ENCODE results near the gene RGL2.

The RGL2 gene

GRCh38 chr6:33316603-33317418, 18.1 kb upstream of the RGL2 start:
- peak; percentile 44 for DNase-seq (ENCODE audit: low spot score)

- no peak for DNase-seq (ENCODE audit: low spot score)
Observed at GRCh38 chr6:33315793-33316602, 17.3 kb upstream of the RGL2 start.

DNA sequence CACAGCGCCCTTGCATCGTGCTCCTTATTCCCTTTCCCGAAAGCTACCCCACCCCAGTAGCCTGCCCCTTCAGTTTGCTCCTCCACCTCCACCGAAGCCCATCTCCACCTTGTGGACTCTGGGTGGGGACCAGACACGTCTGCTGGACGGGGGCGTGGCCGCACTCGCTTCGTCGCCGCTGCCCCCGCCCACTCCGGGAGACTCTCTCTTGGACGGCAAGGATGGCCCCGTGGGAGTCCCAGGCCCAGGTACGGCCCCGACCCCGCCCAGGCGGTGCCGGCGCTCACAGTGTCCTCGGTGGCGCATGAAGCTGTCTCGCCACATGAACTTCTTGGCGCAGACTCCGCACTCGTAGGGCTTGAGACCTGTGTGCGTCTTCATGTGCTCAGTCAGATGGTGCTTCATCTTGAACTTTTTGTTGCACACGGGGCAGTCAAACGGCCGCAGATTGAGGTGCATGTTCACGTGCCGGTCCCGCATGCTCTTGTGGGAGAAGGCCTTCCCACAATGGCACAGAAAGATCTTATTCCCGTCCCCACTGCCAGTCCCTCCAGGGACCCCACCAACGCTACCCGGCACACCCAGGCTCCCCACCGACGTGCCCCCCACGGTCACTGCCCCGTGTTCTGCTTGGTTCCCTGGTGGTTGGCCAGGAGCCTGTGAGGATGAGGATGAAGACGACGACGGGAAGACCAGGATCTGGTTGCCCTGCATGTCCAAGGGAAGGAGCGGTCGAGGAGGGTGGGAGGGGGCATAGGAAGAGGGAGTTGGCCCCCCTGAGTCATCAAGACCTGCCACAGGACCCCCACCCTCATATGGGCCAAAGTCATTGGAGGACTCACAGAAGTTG, 16.4 kb upstream of the RGL2 start:
- DNase-seq (ENCODE audit: low spot score), result peak; percentile 36

GRCh38 chr6:33314515-33314942, 15.8 kb upstream of the RGL2 start:
- DNase-seq (ENCODE audit: low spot score), result peak; percentile 85

DNA sequence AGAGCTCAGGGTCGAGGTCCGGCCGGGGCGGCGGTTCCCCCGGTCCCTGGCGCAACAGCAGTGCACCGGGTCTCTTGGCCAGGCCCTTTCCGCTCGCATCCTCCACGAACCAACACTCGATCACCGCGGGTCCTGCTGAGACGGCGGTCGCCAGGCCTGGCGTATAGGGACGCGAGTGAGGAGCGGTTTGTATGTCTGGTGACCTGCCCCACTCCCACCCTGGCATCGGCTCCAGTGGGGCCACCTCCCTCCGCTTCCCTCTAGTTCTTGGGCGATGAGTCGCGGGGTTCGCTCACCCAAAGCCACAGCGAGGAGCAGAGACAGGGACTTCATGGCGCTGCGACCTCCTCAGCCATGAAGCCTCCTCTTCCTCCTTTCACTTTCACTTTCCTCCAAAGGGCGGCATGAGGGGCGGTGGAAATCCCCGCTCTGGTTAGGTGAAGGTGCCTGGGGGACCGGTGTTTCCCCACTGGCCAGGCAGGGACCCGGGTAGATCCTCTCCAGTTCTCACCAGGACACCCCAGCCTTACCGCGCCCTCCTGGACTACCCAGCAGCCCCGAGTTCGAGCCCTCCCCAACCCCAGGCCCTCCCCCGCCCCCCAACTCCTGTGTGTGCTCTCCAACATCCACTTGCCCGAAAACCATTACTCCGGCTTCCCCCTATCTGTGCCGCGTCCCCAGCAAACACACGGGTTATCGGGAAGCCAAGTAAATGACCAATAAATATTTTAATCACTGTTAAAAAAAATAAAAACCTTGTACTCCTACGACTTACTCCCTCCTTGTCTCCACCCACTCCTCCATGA, 15.2 kb upstream of the RGL2 start, which contains the start of gene TAPBP:
Gene TAPBP (minus strand): TSS at position 370 of the 806 bp plus-strand sequence. CDS start 37 bp downstream, at position 333.
- peak; percentile 95 for DNase-seq (ENCODE audit: low spot score)

DNA sequence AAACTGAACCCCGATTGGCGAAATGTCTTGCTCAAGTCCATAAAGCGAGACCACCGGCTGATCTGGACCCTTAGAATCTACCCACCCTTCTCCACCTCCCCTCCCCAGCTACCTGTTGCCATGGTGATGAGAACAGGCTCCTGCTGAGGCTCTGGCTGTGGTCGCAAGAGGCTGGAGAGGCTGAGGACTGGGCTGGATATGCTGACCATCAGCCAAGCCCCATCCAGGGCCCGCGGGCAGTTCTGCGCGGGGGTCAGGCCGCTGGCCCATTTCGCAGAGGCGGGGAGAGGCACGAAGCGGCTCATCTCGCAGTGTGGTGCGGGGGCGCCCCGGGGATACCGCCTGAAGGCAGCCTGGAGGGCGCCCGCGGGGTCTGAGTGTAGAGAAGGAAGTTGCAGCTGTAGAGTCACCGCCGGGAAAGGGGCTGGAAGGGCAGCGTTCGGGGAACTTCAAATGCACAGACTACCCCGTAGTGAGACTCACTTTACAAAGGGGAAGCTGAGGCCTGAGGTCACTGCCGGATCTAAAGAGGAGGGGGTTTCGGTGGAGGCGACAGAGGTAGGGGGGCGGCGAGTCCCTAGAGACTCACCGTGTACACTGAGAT, 14.5 kb upstream of the RGL2 start:
- peak; percentile 68 for DNase-seq (ENCODE audit: low spot score)

- peak; percentile 86 for DNase-seq (ENCODE audit: low spot score)
Observed at GRCh38 chr6:33312361-33313104, 13.8 kb upstream of the RGL2 start.

GRCh38 chr6:33306356-33306755, 7.6 kb upstream of the RGL2 start:
- DNase-seq (ENCODE audit: low spot score), result no peak

DNA sequence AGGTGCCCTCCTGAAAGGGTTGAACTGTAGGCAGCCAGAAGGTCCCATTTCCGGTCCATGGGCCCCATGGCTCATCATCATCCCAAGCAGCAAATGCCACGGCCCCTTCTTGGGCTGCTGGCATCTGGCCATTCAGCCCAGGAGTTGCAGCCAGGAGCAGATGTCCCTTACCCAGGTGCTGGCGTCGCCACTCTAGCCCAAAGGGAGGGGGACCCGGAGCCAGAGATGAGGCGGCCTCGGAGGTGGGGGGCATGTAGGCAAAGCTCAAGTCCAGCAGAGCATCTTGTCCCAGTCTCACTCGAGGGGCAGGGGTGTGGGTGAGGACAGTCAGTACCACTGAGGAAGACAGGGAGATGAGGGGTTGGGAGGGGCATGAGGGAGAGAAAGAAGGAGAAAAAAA, 6.3 kb upstream of the RGL2 start:
- DNase-seq (ENCODE audit: low spot score), result no peak

DNA sequence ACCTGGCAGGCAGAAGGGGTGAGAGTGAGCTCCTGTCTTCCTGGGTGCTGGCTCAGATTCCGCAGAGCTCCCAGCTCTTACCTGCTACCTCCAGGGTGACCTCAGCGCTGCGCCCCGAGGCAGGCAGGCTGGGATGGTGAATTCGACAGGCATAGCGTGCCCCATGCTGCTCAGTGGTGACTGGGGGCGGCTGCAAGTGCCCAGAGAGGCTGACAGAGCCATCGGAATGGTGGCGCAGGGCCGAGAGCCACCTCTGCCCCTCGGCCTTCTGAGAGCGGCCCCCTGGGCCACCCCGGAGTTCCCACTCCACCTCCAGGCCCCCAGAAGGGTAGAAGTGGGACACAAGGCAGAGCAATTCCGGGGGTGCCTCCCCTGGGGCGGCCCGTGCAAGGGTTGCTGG, 5.5 kb upstream of the RGL2 start:
- no peak for DNase-seq (ENCODE audit: low spot score)

DNA sequence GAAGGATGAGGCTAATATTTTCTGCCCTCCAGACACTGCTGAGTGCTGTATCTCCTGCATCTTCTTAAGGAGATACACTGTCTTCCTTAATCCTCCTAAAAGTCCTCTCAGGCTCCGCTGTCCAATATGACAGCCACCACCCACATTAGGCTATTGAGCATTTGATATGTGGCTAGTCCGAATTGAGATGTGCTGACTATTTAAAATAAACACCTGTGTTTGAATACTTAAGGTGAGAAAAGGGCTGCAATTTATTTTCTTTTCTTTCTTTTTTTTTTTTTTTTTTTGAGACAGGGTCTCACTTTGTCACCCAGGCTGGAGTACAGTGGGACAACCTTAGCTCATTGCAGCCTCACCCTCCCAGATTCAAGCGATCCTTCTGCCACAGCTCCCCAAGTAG, 3.1 kb upstream of the RGL2 start:
- no peak for DNase-seq (ENCODE audit: low spot score)

DNA sequence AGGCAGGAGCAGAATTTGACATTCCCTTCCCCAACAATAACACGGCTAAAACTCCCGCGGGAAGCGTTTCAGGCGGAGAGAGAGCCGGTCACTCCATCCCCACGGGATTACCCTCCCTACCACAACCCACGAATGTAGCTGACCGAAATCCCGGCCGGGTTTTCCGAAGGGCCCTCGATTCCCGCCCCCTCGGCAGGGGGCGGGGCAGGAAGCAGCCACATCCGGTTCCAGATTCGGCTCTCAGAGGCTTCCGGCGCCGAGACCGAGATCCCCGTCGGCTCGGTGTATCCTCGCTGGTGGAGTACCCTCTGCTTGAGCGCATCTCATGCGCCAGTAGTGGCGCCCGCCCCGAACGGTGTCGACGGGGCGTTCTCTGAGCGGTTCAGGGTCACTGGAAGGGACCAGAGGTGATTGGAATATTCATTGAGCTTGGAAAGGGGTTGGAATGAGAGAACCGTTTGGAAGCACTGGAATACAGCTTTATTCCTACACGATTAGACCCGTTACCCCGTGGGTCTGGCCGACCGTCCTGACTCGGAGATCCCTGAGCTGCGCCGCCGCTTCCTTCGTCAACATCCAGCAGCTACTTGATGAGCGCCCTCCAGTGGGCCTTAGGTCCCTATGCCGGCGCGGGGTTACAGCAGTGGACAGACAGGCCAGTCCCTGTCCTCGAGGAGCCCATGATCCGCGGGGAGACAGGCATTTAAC, 649 bp upstream of the RGL2 start:
- peak; percentile 96 for DNase-seq (ENCODE audit: low spot score)

DNA sequence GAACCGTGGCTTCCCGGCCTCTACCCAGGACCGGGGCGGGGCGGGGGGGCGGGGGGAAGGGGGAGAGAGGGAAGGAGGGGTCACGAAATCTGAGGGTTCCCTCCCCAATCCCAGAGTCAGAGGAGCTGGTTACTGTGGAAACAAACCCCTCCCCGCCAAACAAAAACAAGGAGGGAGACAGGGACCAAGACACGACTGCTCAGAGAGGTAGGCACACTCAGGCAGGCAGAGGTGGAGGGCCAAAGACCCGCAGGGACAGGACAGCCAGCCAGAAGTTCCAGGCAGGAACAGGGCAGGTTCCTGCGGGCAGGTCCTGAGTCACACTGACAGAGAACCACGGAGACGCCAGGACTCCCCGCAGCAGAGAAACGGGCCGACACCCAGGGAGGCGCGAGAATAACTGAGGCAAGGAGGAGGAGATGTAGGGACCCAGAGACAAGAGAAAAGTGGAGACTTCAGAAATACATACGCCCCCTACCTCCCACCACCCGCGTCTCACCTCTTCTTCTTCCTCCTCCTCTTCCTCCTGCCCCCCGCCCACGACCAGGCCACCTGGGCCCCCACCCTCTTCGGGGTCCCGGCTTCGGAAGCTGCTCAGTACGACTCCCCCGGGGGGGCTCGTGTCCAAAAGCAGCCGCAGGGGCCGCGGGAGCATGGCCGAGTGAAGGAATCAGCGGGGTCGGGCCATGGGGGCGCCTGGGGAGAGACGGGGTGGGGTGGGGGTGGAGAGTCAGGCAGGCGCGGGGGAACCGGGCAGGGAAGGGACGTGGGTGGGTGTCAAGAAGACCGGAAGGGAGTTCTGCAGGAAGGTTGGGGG, 578 bp downstream of the RGL2 start:
- peak; percentile 87 for DNase-seq (ENCODE audit: low spot score)

DNA sequence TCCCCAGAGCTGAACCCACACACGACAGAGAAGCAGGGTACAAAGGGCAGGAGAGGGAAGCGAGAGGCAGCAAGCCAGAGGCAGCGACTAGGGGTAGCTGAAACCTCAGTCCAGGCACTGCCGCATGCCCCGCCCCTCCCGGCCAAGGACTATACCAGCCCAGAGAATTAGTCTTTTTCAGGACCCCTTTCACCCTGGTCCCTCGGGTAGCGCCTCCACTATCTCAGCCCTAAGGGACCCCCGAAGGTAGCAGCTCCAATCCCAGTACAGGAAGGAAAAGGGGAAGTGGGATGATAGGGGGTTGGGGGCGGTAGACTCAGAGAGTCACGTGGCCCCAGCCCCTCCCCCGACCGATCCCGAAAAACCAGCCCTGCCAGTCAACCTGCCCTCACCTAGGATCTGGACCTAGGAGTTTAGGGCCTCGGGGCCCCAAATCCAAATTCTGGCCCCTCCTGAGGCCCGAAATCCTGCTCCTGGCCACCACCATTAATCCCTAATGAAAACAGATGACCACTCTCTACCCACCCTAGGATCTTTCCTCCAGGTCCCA, 1.3 kb downstream of the RGL2 start:
- DNase-seq (ENCODE audit: low spot score), result peak; percentile 48

- no peak for DNase-seq (ENCODE audit: low spot score)
Observed at GRCh38 chr6:33296797-33297405, 1.8 kb downstream of the RGL2 start.

DNA sequence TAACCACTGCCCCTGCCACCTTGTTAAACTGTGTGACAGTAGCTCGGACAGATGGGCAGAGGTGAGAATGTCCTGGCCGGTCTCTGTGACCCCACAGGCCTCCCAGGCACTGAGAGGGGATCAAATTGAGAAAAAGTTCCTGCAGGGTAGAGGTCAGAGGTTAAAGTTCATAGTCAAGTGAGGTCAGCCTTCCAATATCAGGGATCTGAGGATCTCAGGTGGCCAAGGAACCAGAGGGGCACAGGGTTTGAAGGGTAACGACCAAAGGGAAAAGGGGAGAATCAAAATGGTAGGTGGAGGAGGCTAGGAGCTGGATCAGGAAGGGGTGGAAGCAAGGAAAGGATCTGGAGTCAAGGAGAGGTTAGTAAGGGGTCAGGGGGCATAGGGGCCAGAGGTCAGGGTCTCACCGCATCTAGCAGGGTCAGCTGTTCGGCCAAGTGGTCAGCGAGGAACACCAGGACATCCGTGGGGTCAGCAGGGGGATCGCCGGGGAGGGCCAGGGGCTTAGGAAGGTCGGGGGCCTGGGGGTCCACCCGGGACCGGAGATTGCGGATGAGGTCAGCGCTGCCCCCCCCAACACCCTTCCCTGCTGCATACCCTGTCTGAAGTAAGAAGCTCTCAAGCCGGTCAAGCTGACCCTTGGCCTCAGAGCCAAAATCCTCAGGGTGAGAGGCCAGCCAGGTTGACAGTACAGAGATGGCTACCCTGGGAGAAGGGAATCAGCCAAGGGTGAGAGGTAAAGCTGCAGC, 2.9 kb downstream of the RGL2 start:
- no peak for DNase-seq (ENCODE audit: low spot score)
